Erythroblast (primary cell): ENCODE data around the gene PHACTR4.
A peak's percentile ranks its signal among the peaks of the same experiment; 100 is the strongest.
"Not testable (repeated sequence)": the region's sequence is repeated elsewhere in the genome, so short reads cannot be mapped to it uniquely, and the experiment has no call there.

ENCODE experiments used
- DNase-seq, 2 experiments: peaks; one replicate each; lab custom pipeline; 2025; lab: John Stamatoyannopoulos, UW
- GATA1 ChIP-seq: IDR thresholded peaks from 2 replicates; pipeline ENCODE4 v1.6.1; 2011; ENCODE audit warnings: low read depth, mild to moderate bottlenecking, control low read depth, low read length, moderate library complexity
- POLR2A ChIP-seq: IDR thresholded peaks from 2 replicates; pipeline ENCODE4 v1.6.1; 2011; ENCODE audit warnings: mild to moderate bottlenecking, low read length

The PHACTR4 gene

GRCh38 chr1:28466226-28466778 is 96.8 kb downstream of the PHACTR4 start:
- TF ChIP-seq POLR2A (no peak), GATA1 (no peak)

GRCh38 chr1:28470146-28470545 is 100.6 kb downstream of the PHACTR4 start:
- no peak for DNase-seq
- no peak for TF ChIP-seq GATA1
- no peak for TF ChIP-seq POLR2A

More at GRCh38 chr1:28466226-28466778, 96.8 kb downstream of the PHACTR4 start:
- DNase-seq = no peak

- not testable (repeated sequence) for DNase-seq
Observed at GRCh38 chr1:28479497-28479896, 110.0 kb downstream of the PHACTR4 start.

- TF ChIP-seq GATA1 (no peak), POLR2A (no peak)
- no peak for DNase-seq
Observed at GRCh38 chr1:28480308-28480707, 110.8 kb downstream of the PHACTR4 start.

- TF ChIP-seq POLR2A = no peak
- no peak for TF ChIP-seq GATA1
- DNase-seq = no peak
Observed at GRCh38 chr1:28482138-28482537, 112.6 kb downstream of the PHACTR4 start.

GRCh38 chr1:28482702-28483101 is 113.2 kb downstream of the PHACTR4 start:
- DNase-seq = no peak
- TF ChIP-seq GATA1 = no peak
- TF ChIP-seq POLR2A = no peak

GRCh38 chr1:28494737-28495136 is 125.2 kb downstream of the PHACTR4 start:
- DNase-seq = no peak
- TF ChIP-seq POLR2A (no peak), GATA1 (no peak)

GRCh38 chr1:28499553-28499952 is 130.0 kb downstream of the PHACTR4 start:
- TF ChIP-seq GATA1 (no peak), POLR2A (no peak)
- DNase-seq = no peak

- TF ChIP-seq GATA1 (no peak), POLR2A (no peak)
Observed at GRCh38 chr1:28501925-28502324, 132.4 kb downstream of the PHACTR4 start.

GRCh38 chr1:28503117-28503516 is 133.6 kb downstream of the PHACTR4 start:
- no peak for DNase-seq
- TF ChIP-seq GATA1 (no peak), POLR2A (no peak)

More at GRCh38 chr1:28501925-28502324, 132.4 kb downstream of the PHACTR4 start:
- DNase-seq = no peak

- peak; percentile 98 for DNase-seq
- peak; percentile 99 for TF ChIP-seq POLR2A
- TF ChIP-seq GATA1 = no peak
Observed at GRCh38 chr1:28505406-28506187, 136.1 kb downstream of the PHACTR4 start, which contains the start of gene RCC1. TSS of gene RCC1 (plus strand) at chr1:28506043. CDS start at chr1:28529867, 23,824 bp downstream.

- TF ChIP-seq GATA1 (no peak), POLR2A (no peak)
Observed at GRCh38 chr1:28506907-28507246, 137.3 kb downstream of the PHACTR4 start.

GRCh38 chr1:28507247-28507645 is 137.7 kb downstream of the PHACTR4 start:
- no peak for TF ChIP-seq GATA1
- peak; percentile 41 for TF ChIP-seq POLR2A
- DNase-seq = no peak

More at GRCh38 chr1:28506907-28507246, 137.3 kb downstream of the PHACTR4 start:
- peak in 1 of 2 experiments; percentile 57 for DNase-seq

- DNase-seq = peak in 1 of 2 experiments; percentile 34
Observed at GRCh38 chr1:28507646-28508434, 138.3 kb downstream of the PHACTR4 start.

More at GRCh38 chr1:28507646-28508434, 138.3 kb downstream of the PHACTR4 start:
- TF ChIP-seq GATA1 (no peak), POLR2A (no peak)
